ENCODE results near the gene NANOS2. TPM values are rescaled to one million over a fixed set of nuclear protein-coding genes. Genes with fewer than 3 reads are reported as not detected.
A peak's percentile ranks its signal among the peaks of the same experiment; 100 is the strongest.

The NANOS2 gene
- total RNA-seq, 1 donor: not detected

- H3K36me3 ChIP-seq (ENCODE audit: insufficient read depth, low read length): peaks cover 5% of the 10 kb centered on the region
- peaks cover 24% of the 10 kb centered on the region for H4K20me1 ChIP-seq (ENCODE audit: insufficient read depth, low read length)
- H3K79me2 ChIP-seq (ENCODE audit: insufficient read depth, low read length): peaks cover 17% of the 10 kb centered on the region
- TF ChIP-seq CTCF (IDR thresholded peaks at IDR 0.05; ENCODE audit: extremely low read depth, low read depth, low read length): no peak
- no peak overlapping the region for H3K4me2 ChIP-seq (ENCODE audit: insufficient read depth, low read length)
- no peak overlapping the region for H2AFZ ChIP-seq (ENCODE audit: low read length)
- no peak overlapping the region for H3K4me3 ChIP-seq (ENCODE audit: insufficient read depth, low read length)
- H3K4me1 ChIP-seq (ENCODE audit: insufficient read depth, low read length): peaks cover 22% of the 10 kb centered on the region
- H3K27me3 ChIP-seq (ENCODE audit: insufficient read depth, low read length): no peaks in the 10 kb centered on the region
- H3K27ac ChIP-seq (ENCODE audit: low read depth, low read length): no peak overlapping the region
- DNase-seq (ENCODE audit: insufficient read length, low spot score, missing footprints): peak; percentile 50
- no peaks in the 10 kb centered on the region for H3K9me3 ChIP-seq (ENCODE audit: low read depth, low read length)
These were observed 32.6 kb downstream of the NANOS2 start for GRCh38 chr19:45881909-45882528.

- H3K27me3 ChIP-seq (ENCODE audit: insufficient read depth, low read length): peaks cover 1% of the 10 kb centered on the region
- H4K20me1 ChIP-seq (ENCODE audit: insufficient read depth, low read length): peaks cover 24% of the 10 kb centered on the region
- DNase-seq (ENCODE audit: insufficient read length, low spot score, missing footprints): peak; percentile 44
- peaks cover 21% of the 10 kb centered on the region for H3K4me1 ChIP-seq (ENCODE audit: insufficient read depth, low read length)
- H3K9me3 ChIP-seq (ENCODE audit: low read depth, low read length): no peaks in the 10 kb centered on the region
- H2AFZ ChIP-seq (ENCODE audit: low read length): no peak overlapping the region
- no peak overlapping the region for H3K27ac ChIP-seq (ENCODE audit: low read depth, low read length)
- H3K4me3 ChIP-seq (ENCODE audit: insufficient read depth, low read length): no peak overlapping the region
- no peak overlapping the region for H3K4me2 ChIP-seq (ENCODE audit: insufficient read depth, low read length)
- no peak for TF ChIP-seq CTCF (IDR thresholded peaks at IDR 0.05; ENCODE audit: extremely low read depth, low read depth, low read length)
- peaks cover 17% of the 10 kb centered on the region for H3K79me2 ChIP-seq (ENCODE audit: insufficient read depth, low read length)
- H3K36me3 ChIP-seq (ENCODE audit: insufficient read depth, low read length): peaks cover 5% of the 10 kb centered on the region
These were observed 33.3 kb downstream of the NANOS2 start for GRCh38 chr19:45881082-45881908.

- Histone ChIP-seq H3K79me2 (ENCODE audit: insufficient read depth, low read length) (peaks cover 14% of the 10 kb centered on the region), H3K36me3 (ENCODE audit: insufficient read depth, low read length) (peaks cover 5% of the 10 kb centered on the region), H2AFZ (ENCODE audit: low read length) (no peak overlapping the region), H3K4me2 (ENCODE audit: insufficient read depth, low read length) (no peak overlapping the region), H3K27ac (ENCODE audit: low read depth, low read length) (no peak overlapping the region), H4K20me1 (ENCODE audit: insufficient read depth, low read length) (peaks cover 20% of the 10 kb centered on the region), H3K4me1 (ENCODE audit: insufficient read depth, low read length) (peaks cover 15% of the 10 kb centered on the region), H3K9me3 (ENCODE audit: low read depth, low read length) (no peaks in the 10 kb centered on the region), H3K4me3 (ENCODE audit: insufficient read depth, low read length) (no peak overlapping the region), H3K27me3 (ENCODE audit: insufficient read depth, low read length) (peaks cover 9% of the 10 kb centered on the region)
- peak; percentile 14 for DNase-seq (ENCODE audit: insufficient read length, low spot score, missing footprints)
- TF ChIP-seq CTCF (IDR thresholded peaks at IDR 0.05; ENCODE audit: extremely low read depth, low read depth, low read length): no peak
These were observed 34.6 kb downstream of the NANOS2 start for GRCh38 chr19:45879971-45880370.

- peak; percentile 25 for DNase-seq (ENCODE audit: insufficient read length, low spot score, missing footprints)
- Histone ChIP-seq H4K20me1 (ENCODE audit: insufficient read depth, low read length) (peaks cover 16% of the 10 kb centered on the region), H3K36me3 (ENCODE audit: insufficient read depth, low read length) (no peaks in the 10 kb centered on the region), H3K27me3 (ENCODE audit: insufficient read depth, low read length) (peaks cover 9% of the 10 kb centered on the region), H3K4me1 (ENCODE audit: insufficient read depth, low read length) (peaks cover 12% of the 10 kb centered on the region), H2AFZ (ENCODE audit: low read length) (no peak overlapping the region), H3K79me2 (ENCODE audit: insufficient read depth, low read length) (peaks cover 5% of the 10 kb centered on the region), H3K4me3 (ENCODE audit: insufficient read depth, low read length) (no peak overlapping the region), H3K9me3 (ENCODE audit: low read depth, low read length) (no peaks in the 10 kb centered on the region), H3K27ac (ENCODE audit: low read depth, low read length) (no peak overlapping the region), H3K4me2 (ENCODE audit: insufficient read depth, low read length) (no peak overlapping the region)
- TF ChIP-seq CTCF (IDR thresholded peaks at IDR 0.05; ENCODE audit: extremely low read depth, low read depth, low read length): no peak
These were observed 35.5 kb downstream of the NANOS2 start for GRCh38 chr19:45879055-45879454.

Data from osteoblast (primary cell).